IMR-90 (cell line): Measurements from ENCODE around the gene WDR53. TPM values are rescaled to one million over a fixed set of nuclear protein-coding genes. Genes with fewer than 3 reads are reported as not detected.

Experiments
- ATAC-seq: fragments of 200-7000 bp; cut with Tn5 transposase; 2 replicates; pipeline ENCODE4 v1.9.1; 2020; ENCODE audit warnings: low read depth, mild to moderate bottlenecking, moderate library complexity
- BruUV-seq: library from RNA; stranded (reverse); fragments of 400-500 nt; replicated peaks from 2 replicates; lab custom pipeline; 2021; lab: Mats Ljungman, UMichigan
- CTCF ChIA-PET: fragments of 300-600 bp; formaldehyde crosslinking; extraction: SDS; loops from one replicate; lab custom pipeline; 2021; ENCODE audit warnings: antibody characterized with exemption; lab: Yijun Ruan, JAX
- POLR2A ChIA-PET: fragments of 300-600 bp; sonication (Branson Sonifier 250); formaldehyde crosslinking; loops from one replicate; lab custom pipeline; 2022; ENCODE audit warnings: antibody characterized with exemption; ENCODE audit not compliant: unreplicated experiment; lab: Charles Lee
- DNase-seq: peaks from one replicate; pipeline ENCODE4 v3.0.0; 2013
- H2AFZ ChIP-seq: replicated peaks from 2 replicates; pipeline ENCODE3; 2013; ENCODE audit warnings: low read length, mild to moderate bottlenecking; ENCODE audit not compliant: poor library complexity
- H2AK5ac ChIP-seq: 2 replicates; pipeline ENCODE4 v1.6.1; 2013; ENCODE audit warnings: low read depth, low read length, inconsistent platforms
- H2AK9ac ChIP-seq: replicated peaks from 2 replicates; pipeline ENCODE3; 2013; ENCODE audit warnings: mild to moderate bottlenecking, low read depth, low read length, moderate library complexity; ENCODE audit not compliant: poor library complexity
- H2BK120ac ChIP-seq: 2 replicates; pipeline ENCODE4 v1.6.1; 2013; ENCODE audit warnings: low read depth, low read length, inconsistent platforms
- H2BK15ac ChIP-seq: 3 replicates; pipeline ENCODE4 v1.6.1; 2013; ENCODE audit warnings: low read depth, low read length, inconsistent platforms
- H2BK20ac ChIP-seq: 2 replicates; pipeline ENCODE4 v1.6.1; 2013; ENCODE audit warnings: low read depth, mild to moderate bottlenecking, inconsistent platforms, low read length, moderate library complexity
- H2BK5ac ChIP-seq: 2 replicates; pipeline ENCODE4 v1.6.1; 2013; ENCODE audit warnings: mild to moderate bottlenecking, low read depth, low read length, inconsistent platforms; ENCODE audit not compliant: poor library complexity, severe bottlenecking
- H3K14ac ChIP-seq: replicated peaks from 2 replicates; pipeline ENCODE4 v1.6.1; 2013; ENCODE audit warnings: low read depth, low read length, inconsistent platforms
- H3K18ac ChIP-seq: 2 replicates; pipeline ENCODE4 v1.6.1; 2013; ENCODE audit warnings: low read depth, low read length, control low read depth
- H3K23ac ChIP-seq: 2 replicates; pipeline ENCODE4 v1.6.1; 2013; ENCODE audit warnings: low read depth, low read length, inconsistent platforms
- H3K27ac ChIP-seq: 2 replicates; pipeline ENCODE4 v1.5.1; 2013; ENCODE audit warnings: mild to moderate bottlenecking, control low read depth, low read length; ENCODE audit not compliant: insufficient read depth
- H3K27me3 ChIP-seq: 2 replicates; pipeline ENCODE4 v1.6.1; 2013; ENCODE audit warnings: low read length; ENCODE audit not compliant: control insufficient read depth, insufficient read depth
- H3K36me3 ChIP-seq: 2 replicates; pipeline ENCODE4 v1.6.1; 2013; ENCODE audit warnings: low read length, mixed read lengths; ENCODE audit not compliant: control insufficient read depth, insufficient read depth
- H3K4ac ChIP-seq: 2 replicates; pipeline ENCODE4 v1.6.1; 2013; ENCODE audit warnings: low read depth, low read length, inconsistent platforms
- H3K4me1 ChIP-seq: 2 replicates; pipeline ENCODE4 v1.6.1; 2013; ENCODE audit warnings: low read length, mixed read lengths; ENCODE audit not compliant: control insufficient read depth, insufficient read depth
- H3K4me2 ChIP-seq: 2 replicates; pipeline ENCODE4 v1.6.1; 2013; ENCODE audit warnings: low read depth, mild to moderate bottlenecking, control low read depth, low read length, moderate library complexity
- H3K4me3 ChIP-seq: 2 replicates; pipeline ENCODE4 v1.5.1; 2013; ENCODE audit warnings: low read depth, mild to moderate bottlenecking, control low read depth, low read length, moderate library complexity; ENCODE audit not compliant: insufficient read depth
- H3K56ac ChIP-seq: 2 replicates; pipeline ENCODE4 v1.6.1; 2013; ENCODE audit warnings: low read length, inconsistent platforms; ENCODE audit not compliant: insufficient read depth; ENCODE audit errors: extremely low read depth
- H3K79me1 ChIP-seq, 2 experiments: 2 replicates each; pipeline ENCODE4 v1.6.1; 2013; ENCODE audit warnings: low read length in 2 of 2, inconsistent platforms in 1 of 2, low read depth in 1 of 2
- H3K9ac ChIP-seq: 2 replicates; pipeline ENCODE4 v1.6.1; 2013; ENCODE audit warnings: low read depth, low read length, control low read depth
- H3K9me1 ChIP-seq: 2 replicates; pipeline ENCODE4 v1.6.1; 2013; ENCODE audit warnings: low read length, inconsistent platforms; ENCODE audit not compliant: insufficient read depth
- H3K9me3 ChIP-seq: 2 replicates; pipeline ENCODE4 v1.6.1; 2013; ENCODE audit warnings: low read length; ENCODE audit not compliant: control insufficient read depth, insufficient read depth
- H4K20me1 ChIP-seq: 2 replicates; pipeline ENCODE4 v1.6.1; 2013; ENCODE audit warnings: low read length, inconsistent platforms; ENCODE audit not compliant: insufficient read depth
- H4K5ac ChIP-seq: 2 replicates; pipeline ENCODE4 v1.6.1; 2013; ENCODE audit warnings: mild to moderate bottlenecking, low read depth, low read length, control low read depth
- H4K8ac ChIP-seq, 2 experiments: 2 replicates each; pipeline ENCODE4 v1.6.1; 2013; ENCODE audit warnings: low read depth in 2 of 2, low read length in 2 of 2, control low read depth in 1 of 2, inconsistent platforms in 1 of 2
- H4K91ac ChIP-seq: 2 replicates; pipeline ENCODE4 v1.6.1; 2013; ENCODE audit warnings: low read depth, low read length, inconsistent platforms; ENCODE audit not compliant: insufficient read depth
- BHLHE40 ChIP-seq: fragments of 150-350 bp; IDR thresholded peaks from 2 replicates; pipeline ENCODE4 v1.6.1; 2016; ENCODE audit warnings: mild to moderate bottlenecking, low read depth, low read length
- CEBPB ChIP-seq: IDR thresholded peaks from 2 replicates; pipeline ENCODE4 v1.6.1; 2012; ENCODE audit warnings: low read depth, low read length, improper control_type of control experiment
- CHD1 ChIP-seq: IDR thresholded peaks from 2 replicates; pipeline ENCODE4 v1.6.1; 2012; ENCODE audit warnings: low read depth, low read length, improper control_type of control experiment
- CTCF ChIP-seq: conservative IDR thresholded peaks from 2 replicates; pipeline ENCODE4 v1.5.1; 2012; ENCODE audit warnings: mild to moderate bottlenecking, low read depth, low read length, improper control_type of control experiment
- ELK1 ChIP-seq: fragments of 150-350 bp; IDR thresholded peaks from 2 replicates; pipeline ENCODE4 v1.6.1; 2016; ENCODE audit warnings: low read depth, mild to moderate bottlenecking, low read length, moderate library complexity, borderline replicate concordance
- MAFK ChIP-seq: IDR thresholded peaks from 2 replicates; pipeline ENCODE4 v1.6.1; 2012; ENCODE audit warnings: low read depth, low read length, improper control_type of control experiment
- MAZ ChIP-seq: IDR thresholded peaks from 2 replicates; pipeline ENCODE4 v1.6.1; 2012; ENCODE audit warnings: low read depth, mild to moderate bottlenecking, low read length, improper control_type of control experiment, moderate library complexity, borderline replicate concordance
- NFE2L2 ChIP-seq: fragments of 150-350 bp; IDR thresholded peaks from 2 replicates; pipeline ENCODE4 v1.6.1; 2016; ENCODE audit warnings: low read depth, mild to moderate bottlenecking, low read length
- POLR2A ChIP-seq: IDR thresholded peaks from 2 replicates; pipeline ENCODE4 v1.6.1; 2012; ENCODE audit warnings: mild to moderate bottlenecking, low read depth, low read length
- RAD21 ChIP-seq: IDR thresholded peaks from 2 replicates; pipeline ENCODE4 v1.6.1; 2012; ENCODE audit warnings: low read length, improper control_type of control experiment
- RCOR1 ChIP-seq: IDR thresholded peaks from 2 replicates; pipeline ENCODE4 v1.6.1; 2012; ENCODE audit warnings: mild to moderate bottlenecking, low read length, improper control_type of control experiment; ENCODE audit not compliant: insufficient replicate concordance
- RFX5 ChIP-seq: IDR thresholded peaks from 2 replicates; pipeline ENCODE4 v1.8.0; 2012; ENCODE audit warnings: low read depth, mild to moderate bottlenecking, low read length, moderate library complexity
- SMC3 ChIP-seq: fragments of 150-350 bp; IDR thresholded peaks from 2 replicates; pipeline ENCODE4 v1.6.1; 2016; ENCODE audit warnings: low read depth, mild to moderate bottlenecking, antibody characterized with exemption, low read length, moderate library complexity
- USF2 ChIP-seq: fragments of 150-350 bp; IDR thresholded peaks from 2 replicates; pipeline ENCODE4 v1.6.1; 2017; ENCODE audit warnings: mild to moderate bottlenecking, antibody characterized with exemption, low read length, low read depth
- dilution Hi-C: fragments of 300-500 bp; cut with HindIII; formaldehyde crosslinking; loops from one replicate; pipeline ENCODE4 v1.14.3; 2018; ENCODE audit warnings: low sequenced_read_pairs; ENCODE audit not compliant: unreplicated experiment
- in situ Hi-C: fragments of 300-500 bp; cut with MboI; formaldehyde crosslinking; loops from 3 replicates; pipeline ENCODE4 v1.14.3; 2019; ENCODE audit warnings: low sequenced_read_pairs, inconsistent platforms, mixed read lengths
- intact Hi-C: fragments of 100-400 bp; cut with micrococcal nuclease; formaldehyde crosslinking; loops from 2 replicates; pipeline ENCODE4 v1.10.0; 2022
- polyA plus RNA-seq, 3 experiments: library from polyadenylated mRNA; depleted of rRNA; stranded (reverse); fragments of >200 nt; gene quantifications; 2 replicates each; pipeline ENCODE4 v1.2.3, GENCODE V29; 2012; ENCODE audit warnings: low replicate concordance in 1 of 3
- total RNA-seq: library from RNA; depleted of rRNA; stranded (reverse); fragments of >200 nt; gene quantifications from 2 replicates; pipeline ENCODE4 v1.2.3, GENCODE V29; 2012

The WDR53 gene
- total and polyA plus RNA-seq, 2 of the 4 experiments (the other 2 are of a cell fraction): 5.7 to 5.9 TPM

GRCh38 chr3:196558476-196558875, 9.9 kb downstream of the WDR53 start:
- Histone ChIP-seq H2BK5ac (no peak overlapping the region), H3K4me2 (no peak overlapping the region), H3K4me3 (no peak overlapping the region), H2AFZ (no peak overlapping the region), H3K56ac (no peak overlapping the region), H3K9me1 (peaks cover 9% of the 10 kb centered on the region), H2AK9ac (no peak overlapping the region), H3K79me1 (peaks cover 27 to 28% of the 10 kb centered on the region in 2 experiments), H3K4ac (no peak overlapping the region), H3K23ac (no peak overlapping the region), H3K27ac (no peak overlapping the region), H3K9ac (no peak overlapping the region), H2BK120ac (no peak overlapping the region), H4K8ac (no peak overlapping the region), H2BK20ac (no peak overlapping the region), H3K14ac (no peak overlapping the region), H3K9me3 (no peaks in the 10 kb centered on the region), H2BK15ac (no peak overlapping the region), H4K20me1 (no peaks in the 10 kb centered on the region), H4K91ac (no peak overlapping the region), H2AK5ac (no peak overlapping the region), H3K36me3 (peaks cover 9% of the 10 kb centered on the region), H4K5ac (no peak overlapping the region), H3K27me3 (no peaks in the 10 kb centered on the region), H3K18ac (no peak overlapping the region), H3K4me1 (no peaks in the 10 kb centered on the region)
- CTCF ChIA-PET: no interaction called here
- dilution Hi-C loops: no loop called here
- POLR2A ChIA-PET: no interaction called here
- in situ Hi-C loops: no loop called here
- intact Hi-C loops: no loop called here
- no peak for TF ChIP-seq MAFK
- no peak for TF ChIP-seq BHLHE40
- no peak for TF ChIP-seq USF2
- TF ChIP-seq RFX5: no peak
- TF ChIP-seq POLR2A: no peak
- no peak for TF ChIP-seq CTCF
- TF ChIP-seq NFE2L2: no peak
- no peak for TF ChIP-seq ELK1
- no peak for TF ChIP-seq SMC3
- TF ChIP-seq MAZ: no peak
- no peak for TF ChIP-seq RCOR1
- TF ChIP-seq CHD1: no peak
- TF ChIP-seq CEBPB: no peak
- TF ChIP-seq RAD21: no peak
- no TSS peak for BruUV-seq
- ATAC-seq (no peak), DNase-seq (no peak)
